GM12891 (cell line): ENCODE measurements around the gene NUP210.

Experiments
- POLR2A ChIP-seq: IDR thresholded peaks from 2 replicates; pipeline ENCODE4 v1.6.1; 2011; ENCODE audit warnings: low read depth, low read length, control low read depth
- POLR2AphosphoS5 ChIP-seq: IDR thresholded peaks from 2 replicates; pipeline ENCODE4 v1.6.1; 2011; ENCODE audit warnings: low read depth, low read length, control low read depth
- POU2F2 ChIP-seq: IDR thresholded peaks from 2 replicates; pipeline ENCODE4 v1.6.1; 2011; ENCODE audit warnings: low read depth, mild to moderate bottlenecking, control low read depth, low read length, moderate library complexity
- SPI1 ChIP-seq: IDR thresholded peaks from 2 replicates; pipeline ENCODE4 v1.6.1; 2011; ENCODE audit warnings: low read depth, low read length, control low read depth
- TAF1 ChIP-seq: IDR thresholded peaks from 2 replicates; pipeline ENCODE4 v1.6.1; 2011; ENCODE audit warnings: low read depth, low read length, control low read depth

GRCh38 chr3:13269711-13270378, 150.3 kb downstream of the NUP210 start:
- TF ChIP-seq POLR2A = no peak
- no peak for TF ChIP-seq POLR2AphosphoS5
- TF ChIP-seq TAF1 = no peak
- TF ChIP-seq SPI1 = no peak
- no peak for TF ChIP-seq POU2F2
